H1 (cell line): ENCODE results near the gene PREX1. TPM values are rescaled to one million over a fixed set of nuclear protein-coding genes. Genes with fewer than 3 reads are reported as not detected.

ENCODE experiments used
- CTCF ChIA-PET: fragments of 300-600 bp; sonication (Branson Sonifier 250); formaldehyde crosslinking; loops from one replicate; lab custom pipeline; 2021; ENCODE audit not compliant: partially characterized antibody; lab: Charles Lee
- POLR2A ChIA-PET: fragments of 300-600 bp; sonication (Branson Sonifier 250); formaldehyde crosslinking; loops from one replicate; lab custom pipeline; 2021; ENCODE audit warnings: inconsistent platforms; ENCODE audit not compliant: partially characterized antibody; lab: Charles Lee
- DNase-seq, 2 experiments: peaks; one replicate each; pipeline versions ENCODE4 v3.0.0 to v3.0.0-alpha.2; 2010 to 2022; ENCODE audit warnings: low spot score in 2 of 2, low read depth in 1 of 2, mixed read lengths in 1 of 2
- FAIRE-seq: peaks from 2 replicates; lab custom pipeline; 2011; peaks lifted over from hg19 to GRCh38; lab: Jason Lieb, UNC
- H2AFZ ChIP-seq: 2 replicates; pipeline ENCODE4 v1.8.1; 2012; ENCODE audit warnings: low read length, inconsistent platforms
- H2AK5ac ChIP-seq: 2 replicates; pipeline ENCODE4 v1.6.1; 2013; ENCODE audit warnings: low read depth, low read length
- H2BK120ac ChIP-seq: replicated peaks from 2 replicates; pipeline ENCODE3; 2013; ENCODE audit warnings: low read depth, low read length, inconsistent platforms
- H2BK12ac ChIP-seq: 2 replicates; pipeline ENCODE4 v1.6.1; 2013; ENCODE audit warnings: low read depth, low read length
- H2BK15ac ChIP-seq: 2 replicates; pipeline ENCODE4 v1.6.1; 2013; ENCODE audit warnings: low read length
- H2BK20ac ChIP-seq: 2 replicates; pipeline ENCODE4 v1.6.1; 2013; ENCODE audit warnings: low read length
- H2BK5ac ChIP-seq: 2 replicates; pipeline ENCODE4 v1.6.1; 2013; ENCODE audit warnings: low read depth, low read length
- H3K14ac ChIP-seq: 2 replicates; pipeline ENCODE4 v1.6.1; 2013; ENCODE audit warnings: inconsistent platforms; ENCODE audit not compliant: insufficient read length
- H3K18ac ChIP-seq: 2 replicates; pipeline ENCODE4 v1.6.1; 2013; ENCODE audit warnings: low read length; ENCODE audit errors: extremely low read depth
- H3K23ac ChIP-seq: 2 replicates; pipeline ENCODE4 v1.6.1; 2013; ENCODE audit warnings: inconsistent platforms; ENCODE audit not compliant: insufficient read length
- H3K23me2 ChIP-seq: 2 replicates; pipeline ENCODE4 v1.6.1; 2013; ENCODE audit warnings: low read depth, low read length
- H3K27ac ChIP-seq: 2 replicates; pipeline ENCODE4 v1.6.1; 2011; ENCODE audit warnings: low read depth, low read length, inconsistent platforms
- H3K27me3 ChIP-seq, 4 experiments: replicated peaks in 1 of 4; 1 replicate in 1 of 4; 2 replicates in 3 of 4; pipeline versions ENCODE4 v1.6.1 to v1.8.1; 2011 to 2013; ENCODE audit warnings: low read length in 3 of 4, mild to moderate bottlenecking in 3 of 4, inconsistent platforms in 2 of 4, mixed read lengths in 2 of 4, moderate library complexity in 1 of 4; ENCODE audit not compliant: control insufficient read depth in 3 of 4, insufficient read depth in 3 of 4; ENCODE audit errors: extremely low read depth in 1 of 4
- H3K36me3 ChIP-seq, 4 experiments: 2 replicates each; pipeline versions ENCODE4 v1.6.1 to v1.8.1; 2011 to 2013; ENCODE audit warnings: mild to moderate bottlenecking in 4 of 4, low read length in 3 of 4, moderate library complexity in 2 of 4, control low read depth in 1 of 4, inconsistent platforms in 1 of 4; ENCODE audit not compliant: insufficient read depth in 4 of 4, control insufficient read depth in 2 of 4
- H3K4ac ChIP-seq: replicated peaks from 2 replicates; pipeline ENCODE3; 2013; ENCODE audit warnings: low read length, low read depth, mixed read lengths, inconsistent platforms; ENCODE audit not compliant: insufficient read length
- H3K4me1 ChIP-seq, 4 experiments: replicated peaks in 1 of 4; 1 replicate in 1 of 4; 2 replicates in 3 of 4; pipeline versions ENCODE4 v1.6.1 to v1.8.1; 2011 to 2013; ENCODE audit warnings: low read length in 3 of 4, inconsistent platforms in 2 of 4, mixed read lengths in 1 of 4; ENCODE audit not compliant: insufficient read depth in 4 of 4, control insufficient read depth in 3 of 4
- H3K4me2 ChIP-seq, 2 experiments: 2 replicates each; pipeline versions ENCODE4 v1.6.1 to v1.8.1; 2011 to 2013; ENCODE audit warnings: low read depth in 2 of 2, low read length in 2 of 2, control low read depth in 1 of 2, inconsistent platforms in 1 of 2, mild to moderate bottlenecking in 1 of 2; ENCODE audit not compliant: insufficient read depth in 1 of 2
- H3K4me3 ChIP-seq, 4 experiments: fragments of 200-600, 300-600 bp in 1 of 4; sonication (generic), shearing (Covaris generic), sonication (Bioruptor Twin) in 1 of 4; 2 replicates each; pipeline versions ENCODE4 v1.5.1 to v1.8.1; 2011 to 2016; ENCODE audit warnings: low read length in 4 of 4, low read depth in 3 of 4, control low read depth in 2 of 4, inconsistent platforms in 2 of 4, mild to moderate bottlenecking in 2 of 4, mixed read lengths in 1 of 4, moderate library complexity in 1 of 4; ENCODE audit not compliant: insufficient read depth in 2 of 4; ENCODE audit errors: extremely low read depth in 1 of 4
- H3K56ac ChIP-seq: replicated peaks from 2 replicates; pipeline ENCODE3; 2013; ENCODE audit warnings: low read depth, mild to moderate bottlenecking, mixed read lengths, low read length, inconsistent platforms; ENCODE audit not compliant: insufficient read length
- H3K79me1 ChIP-seq: 2 replicates; pipeline ENCODE4 v1.6.1; 2013; ENCODE audit warnings: low read depth, low read length, control low read depth
- H3K79me2 ChIP-seq, 2 experiments: 2 replicates each; pipeline versions ENCODE4 v1.6.1 to v1.8.1; 2012 to 2013; ENCODE audit warnings: low read length in 2 of 2, mild to moderate bottlenecking in 2 of 2, inconsistent platforms in 1 of 2; ENCODE audit not compliant: insufficient read depth in 2 of 2, control insufficient read depth in 1 of 2
- H3K9ac ChIP-seq, 4 experiments: replicated peaks in 1 of 4; 1 replicate in 1 of 4; 2 replicates in 3 of 4; pipeline versions ENCODE4 v1.6.1 to v1.8.1; 2011 to 2013; ENCODE audit warnings: low read depth in 3 of 4, low read length in 3 of 4, control low read depth in 2 of 4, mild to moderate bottlenecking in 2 of 4, moderate library complexity in 2 of 4, inconsistent platforms in 1 of 4; ENCODE audit errors: extremely low read depth in 1 of 4
- H3K9me3 ChIP-seq, 2 experiments: 2 replicates each; pipeline versions ENCODE4 v1.6.1 to v1.8.1; 2012 to 2013; ENCODE audit warnings: mild to moderate bottlenecking in 2 of 2, moderate library complexity in 2 of 2, control low read depth in 1 of 2, inconsistent platforms in 1 of 2, low read depth in 1 of 2, low read length in 1 of 2, mixed read lengths in 1 of 2; ENCODE audit not compliant: insufficient read depth in 2 of 2
- H4K20me1 ChIP-seq, 2 experiments: replicated peaks in 1 of 2; 2 replicates each; pipeline versions ENCODE3 to v1.8.1; 2011 to 2013; ENCODE audit warnings: inconsistent platforms in 2 of 2, low read length in 2 of 2, mild to moderate bottlenecking in 1 of 2; ENCODE audit not compliant: insufficient read depth in 2 of 2, control insufficient read depth in 1 of 2
- H4K5ac ChIP-seq: 2 replicates; pipeline ENCODE4 v1.6.1; 2013; ENCODE audit warnings: low read length, low read depth, mixed read lengths, inconsistent platforms; ENCODE audit not compliant: insufficient read length
- H4K8ac ChIP-seq: 2 replicates; pipeline ENCODE4 v1.8.0; 2013; ENCODE audit warnings: mild to moderate bottlenecking, moderate library complexity, low read length, inconsistent platforms; ENCODE audit not compliant: insufficient read depth; ENCODE audit errors: extremely low read depth
- H4K91ac ChIP-seq: replicated peaks from 2 replicates; pipeline ENCODE3; 2013; ENCODE audit warnings: low read length, mixed read lengths, inconsistent platforms; ENCODE audit not compliant: insufficient read length
- CTBP2 ChIP-seq: IDR thresholded peaks from 2 replicates; pipeline ENCODE4 v1.7.0; 2011; ENCODE audit warnings: borderline replicate concordance, mild to moderate bottlenecking, moderate library complexity, mixed read lengths, low read length; ENCODE audit not compliant: insufficient read depth, insufficient read length
- FOSL1 ChIP-seq: IDR thresholded peaks from 2 replicates; pipeline ENCODE4 v1.6.1; 2011; ENCODE audit warnings: mild to moderate bottlenecking, low read depth, low read length, moderate library complexity; ENCODE audit not compliant: insufficient read depth
- GABPA ChIP-seq: IDR thresholded peaks from 2 replicates; pipeline ENCODE4 v1.6.1; 2011; ENCODE audit warnings: mild to moderate bottlenecking, low read length, moderate library complexity, borderline replicate concordance; ENCODE audit not compliant: insufficient read depth
- GTF2F1 ChIP-seq: IDR thresholded peaks from 2 replicates; pipeline ENCODE4 v1.6.1; 2012; ENCODE audit warnings: low read depth, low read length, improper control_type of control experiment, borderline replicate concordance
- HDAC2 ChIP-seq, 2 experiments: fragments of 300-600 bp in 1 of 2; sonication (generic) in 1 of 2; IDR thresholded peaks; 2 replicates each; pipeline ENCODE4 v1.6.1; 2011 to 2012; ENCODE audit warnings: low read depth in 2 of 2, low read length in 2 of 2, mild to moderate bottlenecking in 2 of 2, moderate library complexity in 2 of 2, borderline replicate concordance in 1 of 2, inconsistent platforms in 1 of 2
- POLR2AphosphoS5 ChIP-seq: IDR thresholded peaks from 2 replicates; pipeline ENCODE4 v1.6.1; 2011; ENCODE audit warnings: low read depth, low read length
- RNF2 ChIP-seq: fragments of 200-900, 300-1000 bp; sonication (generic); IDR thresholded peaks from 2 replicates; pipeline ENCODE4 v1.7.1; 2016; ENCODE audit warnings: borderline replicate concordance, low read depth, mild to moderate bottlenecking, antibody characterized with exemption, low read length; ENCODE audit not compliant: poor library complexity, severe bottlenecking; ENCODE audit errors: missing control alignments
- TBP ChIP-seq: IDR thresholded peaks from 2 replicates; pipeline ENCODE4 v1.6.1; 2011; ENCODE audit warnings: low read depth, low read length, improper control_type of control experiment
- WGBS, 2 experiments: shearing (Covaris generic) in 1 of 2; methylation state at CpG; one replicate each; pipeline versions ENCODE4 v1.1.6 to v1.1.7; 2013 to 2015; ENCODE audit warnings: low lambda C conversion rate in 2 of 2, mixed read lengths in 2 of 2, inconsistent platforms in 1 of 2, low coverage in 1 of 2, missing lambda C conversion rate in 1 of 2; ENCODE audit not compliant: insufficient replicate concordance in 2 of 2, insufficient coverage in 1 of 2, insufficient read length in 1 of 2; ENCODE audit errors: extremely low coverage in 1 of 2, missing lambda C conversion rate in 1 of 2; 5-methylcytosine and 5-hydroxymethylcytosine counted together
- polyA plus RNA-seq, 7 experiments: library from polyadenylated mRNA; depleted of rRNA in 3 of 7; stranded (reverse) in 5 of 7; unstranded in 2 of 7; fragments of >200 nt in 5 of 7; fragments of 200-250 nt in 2 of 7; gene quantifications; 1 replicate in 5 of 7; 2 replicates in 1 of 7; 4 replicates in 1 of 7; pipeline versions ENCODE4 v1.2.1 to v1.2.3, GENCODE V29; 2011 to 2013; ENCODE audit warnings: missing spikeins in 2 of 7, mixed read lengths in 2 of 7
- total RNA-seq: library from RNA; stranded (reverse); fragmentation: NEBNext Ultra II Directional; extraction: Animal tissue kit (Norgen Biotek cat#: 25700); gene quantifications from 2 replicates; pipeline ENCODE4 v1.2.1, GENCODE V29; 2021

Gene PREX1
- total and polyA plus RNA-seq, 2 of the 8 experiments (the other 6 are each of a cell fraction or from before 2014, with no cell fraction given): 10.7 to 12.8 TPM

- Histone ChIP-seq H3K4me1 (peaks cover 10 to 31% (median 16%) of the 10 kb centered on the region in 4 experiments), H2AK5ac (peak overlapping the region; percentile 56; the same call in 1 of the 2 replicates), H3K79me2 (no peaks in the 10 kb centered on the region), H4K5ac (no peak overlapping the region), H3K18ac (no peak overlapping the region), H4K20me1 (no peaks in the 10 kb centered on the region), H2BK15ac (no peak overlapping the region), H4K91ac (peak overlapping the region; percentile 42)
- FAIRE-seq: no peak
- TF ChIP-seq FOSL1 (no peak), RNF2 (no peak), TBP (no peak), POLR2AphosphoS5 (no peak), GTF2F1 (no peak), HDAC2 (IDR thresholded peaks at IDR 0.05; ENCODE audit: borderline replicate concordance in 1 of 2, low read depth in 2 of 2, low read length in 2 of 2) (no peak), CTBP2 (no peak), GABPA (no peak)
- TF ChIP-seq, all 59 proteins: peak for 0
- H3K23ac ChIP-seq: no peak overlapping the region
- ChIA-PET POLR2A (no interaction called here), CTCF (interaction anchor here (1.0 to 2.6 kb wide), 5 partner anchors 17 to 223 kb away, joined by 3 to 16 read pairs (median 11); no protein-coding TSS in a partner anchor)
- H2BK12ac ChIP-seq: peak overlapping the region; percentile 81
- H3K36me3 ChIP-seq: no peaks in the 10 kb centered on the region; a peak in 1 of 8 replicates
- H2BK5ac ChIP-seq: 0 out of 2 replicates have a peak overlapping the region, but pooled peaks have one; percentile 7
- H3K9me3 ChIP-seq: no peaks in the 10 kb centered on the region
- H3K4ac ChIP-seq: no peak overlapping the region
- no peak overlapping the region for H4K8ac ChIP-seq
- H3K14ac ChIP-seq: no peak overlapping the region
- peak overlapping the region; percentile 44 to 54; a peak in 3 of 4 replicates for H3K4me2 ChIP-seq
- H3K4me3 ChIP-seq: peak overlapping the region in 1 of 4 experiments; percentile 18; a peak in 1 of 8 replicates
- H3K79me1 ChIP-seq: no peaks in the 10 kb centered on the region
- 84% methylated on average over 6 of the region's 6 CpGs; no CpG with 5 or more reads in 1 of the 2 experiments for WGBS, 2 experiments
- no peak overlapping the region for H2BK20ac ChIP-seq
- H3K23me2 ChIP-seq: no peaks in the 10 kb centered on the region; the same call in 1 of the 2 replicates
- 0 out of 2 replicates have a peak overlapping the region, but pooled peaks have one; percentile 13 for H2AFZ ChIP-seq
- H3K27me3 ChIP-seq: no peaks in the 10 kb centered on the region
- no peak for DNase-seq
- no peak overlapping the region for H2BK120ac ChIP-seq
- no peak overlapping the region; a peak in 1 of 7 replicates for H3K9ac ChIP-seq
- no peak overlapping the region for H3K56ac ChIP-seq
- H3K27ac ChIP-seq: peak overlapping the region; percentile 65; the same call in 1 of the 2 replicates
These were observed 145.8 kb downstream of the PREX1 start for GRCh38 chr20:48681873-48682426.
